ENCODE results near the gene UNC13D.
"Not testable (repeated sequence)": the region's sequence is repeated elsewhere in the genome, so short reads cannot be mapped to it uniquely, and the experiment has no call there.

The UNC13D gene

DNA sequence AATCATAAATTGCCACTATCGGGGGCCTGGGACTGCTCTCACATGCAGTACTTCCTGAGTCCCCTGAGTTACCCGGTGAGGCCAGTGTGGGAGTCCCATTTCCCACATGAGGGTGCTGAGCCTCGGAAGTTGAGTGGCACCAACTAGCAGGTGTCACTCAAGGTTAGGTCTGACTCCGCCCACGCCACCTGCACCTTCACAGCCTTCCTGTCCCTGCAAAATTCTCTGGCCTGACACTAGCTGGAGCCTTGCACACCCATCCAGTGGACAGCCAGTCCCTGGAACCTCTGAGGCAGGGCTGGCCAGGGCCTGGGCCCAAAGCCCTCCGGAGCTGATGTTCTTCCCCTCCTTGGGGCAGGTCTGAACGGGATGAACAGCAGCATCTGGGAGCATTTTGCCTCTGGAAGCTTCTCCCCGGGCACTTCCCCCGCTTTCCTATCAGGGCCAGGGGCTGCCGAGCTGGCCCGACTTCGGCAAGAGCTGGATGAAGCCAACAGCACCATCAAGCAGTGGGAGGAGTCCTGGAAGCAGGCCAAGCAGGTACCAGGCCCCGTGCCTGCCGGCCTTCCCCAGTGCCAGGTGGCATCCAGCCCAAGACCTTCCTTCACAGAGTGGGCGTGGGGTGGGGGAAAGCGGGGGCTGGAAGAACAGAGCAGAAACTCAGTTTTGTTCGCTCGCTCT is 21.9 kb downstream of the UNC13D start:
- DNase-seq (ENCODE audit: low read depth in 2 of 3, low spot score in 2 of 3), result no peak

DNA sequence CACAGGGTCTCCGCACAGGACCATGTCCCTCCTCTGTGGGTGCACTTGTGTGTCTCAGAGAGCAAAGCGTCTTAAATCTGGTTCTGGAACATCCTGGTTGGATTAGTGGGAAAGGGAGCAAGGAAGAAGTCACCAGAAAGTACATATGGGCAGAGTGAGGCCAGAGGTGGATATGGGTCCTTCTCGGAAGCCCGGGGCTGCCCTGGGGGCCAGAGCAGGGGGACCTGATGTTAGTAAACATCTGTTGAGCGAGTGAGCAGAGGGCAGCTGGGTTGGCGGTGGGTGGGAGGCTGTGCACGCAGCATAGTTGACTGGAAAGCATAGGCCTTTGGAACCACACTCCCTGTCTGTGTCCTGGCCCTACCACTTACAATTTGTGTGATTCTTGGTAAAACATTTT is 22.7 kb downstream of the UNC13D start:
- DNase-seq (ENCODE audit: low read depth in 2 of 3, low spot score in 2 of 3), result no peak

DNA sequence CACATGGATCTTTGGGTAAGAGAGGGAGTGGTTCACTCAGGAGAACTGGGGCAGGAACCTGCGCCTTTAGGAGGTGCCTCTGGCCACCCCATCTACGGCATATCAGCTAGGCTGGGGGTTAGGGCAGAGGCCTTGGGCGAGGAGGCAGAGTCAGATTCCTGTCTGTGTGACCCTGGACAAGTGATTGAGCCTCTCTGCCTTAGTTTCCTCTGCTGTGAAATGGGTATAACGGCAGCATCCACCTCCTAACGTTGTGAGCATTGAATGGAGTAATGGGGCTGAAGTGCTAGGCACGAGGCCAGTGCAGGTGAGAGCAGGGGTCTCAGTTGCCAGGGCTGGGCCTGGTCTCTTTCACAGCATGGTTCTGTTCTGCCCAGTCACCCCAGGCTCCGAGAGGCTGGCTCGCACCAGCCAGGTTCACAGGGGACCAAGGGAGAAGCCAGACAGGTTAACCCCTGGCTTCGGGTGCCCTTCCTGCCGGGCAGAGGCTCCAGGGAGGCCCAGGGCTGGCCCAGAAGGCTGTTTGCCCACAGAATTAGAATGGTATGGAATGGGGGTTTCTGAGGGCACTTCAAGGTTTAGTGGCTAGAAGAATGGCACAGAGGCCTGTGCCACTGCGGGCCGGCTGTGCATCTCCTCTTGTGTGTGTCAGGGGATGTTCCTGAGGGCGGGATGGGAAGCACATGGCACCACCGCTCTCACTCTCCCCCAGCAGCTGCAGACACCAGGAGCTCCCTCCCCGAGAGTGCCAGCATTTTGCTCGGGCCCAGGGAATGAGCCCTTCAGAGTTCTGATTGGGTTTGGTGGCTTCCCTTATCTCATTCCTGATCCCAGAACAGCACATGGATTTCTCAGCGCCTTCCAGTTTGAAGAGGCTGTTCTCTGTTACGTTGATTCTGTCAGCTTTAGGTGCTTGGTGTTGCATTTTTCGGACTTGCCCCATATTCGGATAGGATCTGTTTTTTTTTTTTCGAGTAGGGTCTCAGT is 23.8 kb downstream of the UNC13D start:
- no peak for DNase-seq (ENCODE audit: low read depth in 2 of 3, low spot score in 2 of 3)

DNA sequence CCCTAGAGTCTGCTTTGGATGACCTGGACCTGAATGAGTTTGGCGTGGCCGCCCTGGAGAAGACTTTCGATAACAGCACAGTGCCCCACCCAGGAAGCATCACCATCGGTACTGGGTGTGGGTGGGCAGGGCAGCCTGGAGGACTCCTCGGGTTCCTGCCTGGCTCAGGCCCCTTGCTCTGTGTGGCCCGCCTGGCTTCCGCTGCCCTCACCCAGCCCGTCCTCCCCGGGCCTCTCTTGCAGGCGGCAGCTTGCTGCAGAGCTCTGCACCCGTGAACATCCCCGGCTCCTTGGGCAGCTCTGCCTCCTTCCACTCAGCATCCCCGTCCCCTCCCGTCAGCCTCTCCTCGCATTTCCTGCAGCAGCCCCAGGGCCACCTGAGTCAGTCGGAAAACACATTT is 24.5 kb downstream of the UNC13D start:
- DNase-seq (ENCODE audit: low read depth in 2 of 3, low spot score in 2 of 3), result no peak

DNA sequence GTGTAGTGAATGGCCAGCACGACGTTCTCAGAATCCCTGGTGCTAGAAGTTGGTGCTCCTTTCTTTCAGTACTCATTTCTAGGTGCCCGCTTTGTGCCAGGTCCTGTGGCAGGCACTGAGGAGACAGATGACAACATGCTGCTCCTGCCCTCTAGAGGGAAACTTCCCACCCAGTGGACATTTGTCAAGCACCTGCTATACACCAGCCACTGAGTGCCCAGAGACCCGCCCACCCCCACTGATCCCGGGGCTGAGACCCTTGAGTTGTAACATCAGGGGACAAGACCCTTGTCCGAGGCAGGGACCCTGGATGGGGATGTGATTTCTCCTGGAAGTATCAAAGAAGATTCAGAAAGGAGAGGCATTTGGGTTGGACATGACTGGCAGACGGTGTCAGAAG is 25.1 kb downstream of the UNC13D start:
- DNase-seq (ENCODE audit: low read depth in 2 of 3, low spot score in 2 of 3), result no peak

- no peak for DNase-seq (ENCODE audit: low read depth in 2 of 3, low spot score in 2 of 3)
Measured at GRCh38 chr17:75818326-75818885, 25.8 kb downstream of the UNC13D start.

GRCh38 chr17:75817571-75817970 is 26.6 kb downstream of the UNC13D start:
- DNase-seq (ENCODE audit: low read depth in 2 of 3, low spot score in 2 of 3), result no peak

DNA sequence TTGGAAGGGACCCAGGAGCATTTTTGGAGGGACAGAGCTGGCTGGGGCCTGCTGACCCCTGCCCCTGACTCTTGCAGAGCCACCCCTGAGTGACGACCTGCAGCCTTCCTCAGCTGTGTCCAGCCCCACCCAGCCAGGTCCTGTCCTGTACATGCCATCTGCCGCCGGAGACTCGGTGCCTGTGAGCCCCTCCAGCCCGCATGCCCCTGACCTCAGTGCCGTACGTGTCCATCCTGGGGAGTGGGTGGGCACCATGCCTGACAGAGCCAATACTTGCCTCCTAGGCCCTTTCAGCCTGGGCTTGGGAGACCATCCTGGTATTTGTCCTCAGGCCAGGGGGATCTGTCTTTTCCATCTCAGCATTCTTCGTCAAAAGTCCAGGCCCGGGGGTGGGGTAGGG is 27.5 kb downstream of the UNC13D start:
- DNase-seq (ENCODE audit: low read depth in 2 of 3, low spot score in 2 of 3), result no peak

- no peak for DNase-seq (ENCODE audit: low read depth in 2 of 3, low spot score in 2 of 3)
Measured at GRCh38 chr17:75815399-75815798, 28.8 kb downstream of the UNC13D start.

DNA sequence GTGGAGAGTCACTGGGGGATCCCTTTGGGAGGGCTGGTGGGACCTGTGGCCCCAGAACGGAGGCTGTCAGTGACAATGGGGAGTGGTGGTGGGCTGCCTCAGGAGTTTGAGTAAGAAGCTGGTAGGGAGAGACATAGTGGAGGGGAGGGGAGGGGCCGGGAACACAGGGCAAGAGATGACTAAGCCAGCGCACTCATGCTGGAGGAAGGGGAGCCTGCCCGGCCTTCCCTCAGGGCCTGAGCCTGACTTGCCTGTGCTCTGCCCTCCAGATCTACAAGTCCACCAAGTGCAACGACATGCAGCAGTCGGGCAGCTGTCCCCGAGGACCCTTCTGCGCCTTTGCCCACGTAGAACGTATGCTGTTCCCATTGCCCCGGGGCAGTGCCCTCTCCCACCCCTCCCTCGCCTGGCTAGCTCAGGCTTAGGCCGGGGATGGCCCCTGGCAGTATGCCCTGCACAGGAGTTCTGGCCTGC is 29.3 kb downstream of the UNC13D start:
- DNase-seq (ENCODE audit: low read depth in 2 of 3, low spot score in 2 of 3), result no peak

DNA sequence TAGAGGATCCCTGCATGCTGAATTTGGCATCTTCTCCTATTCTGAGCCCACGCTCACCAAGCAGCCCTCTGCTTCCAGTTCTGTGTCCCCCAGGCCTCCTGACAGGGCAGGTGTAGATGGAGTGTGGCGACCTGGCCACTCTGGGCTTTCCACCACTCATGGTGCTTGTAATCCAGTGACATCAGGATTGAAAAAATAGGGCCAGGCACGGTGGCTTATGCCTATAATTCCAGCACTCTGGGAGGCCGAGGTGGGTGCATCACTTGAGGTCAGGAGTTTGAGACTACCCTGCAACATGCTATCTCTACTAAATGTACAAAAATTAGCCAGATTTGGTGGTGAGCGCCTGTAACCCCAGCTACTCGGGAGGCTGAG is 30.2 kb downstream of the UNC13D start:
- no peak for DNase-seq (ENCODE audit: low read depth in 2 of 3, low spot score in 2 of 3)

DNA sequence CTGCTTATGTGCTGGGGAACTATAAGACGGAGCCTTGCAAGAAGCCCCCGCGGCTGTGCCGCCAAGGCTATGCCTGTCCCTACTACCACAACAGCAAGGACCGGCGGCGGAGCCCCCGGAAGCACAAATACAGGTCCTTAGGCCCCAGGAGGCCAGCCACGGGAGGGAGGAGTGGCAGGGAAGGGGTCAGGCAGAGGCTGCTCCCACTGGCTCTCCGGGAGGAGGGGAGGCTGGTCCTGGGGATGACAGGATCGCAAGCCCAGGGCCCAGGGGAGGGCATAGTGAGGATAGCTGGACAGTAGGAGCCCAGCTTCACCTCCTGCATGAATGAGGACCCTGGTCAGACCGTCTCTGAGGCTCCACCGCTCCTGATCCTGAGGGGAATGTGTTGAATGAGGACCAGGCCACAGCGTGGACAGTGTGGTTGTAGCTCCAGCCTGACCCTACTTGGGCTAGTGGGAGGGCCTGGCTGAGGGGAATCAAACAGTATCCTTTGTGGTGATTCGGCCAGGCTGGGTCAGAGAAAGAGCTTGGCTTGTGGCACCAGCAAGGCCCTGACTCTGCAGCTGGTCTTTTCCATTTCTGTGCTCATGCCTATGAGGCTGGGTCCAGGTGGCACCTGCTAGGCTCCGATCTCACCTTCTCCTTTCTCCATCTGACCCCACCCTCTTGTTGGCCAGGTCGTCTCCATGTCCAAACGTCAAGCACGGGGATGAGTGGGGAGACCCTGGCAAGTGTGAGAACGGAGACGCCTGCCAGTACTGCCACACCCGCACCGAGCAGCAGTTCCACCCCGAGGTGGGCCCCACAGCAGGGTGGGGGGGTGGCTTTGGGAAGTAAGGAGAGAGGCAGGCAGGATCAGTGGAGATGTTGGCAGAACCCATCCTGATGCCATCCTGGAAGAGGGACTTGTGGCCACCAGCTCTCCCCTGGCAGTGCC is 30.9 kb downstream of the UNC13D start:
- DNase-seq (ENCODE audit: low read depth in 2 of 3, low spot score in 2 of 3), result no peak

GRCh38 chr17:75812096-75813013 is 31.8 kb downstream of the UNC13D start:
- no peak for DNase-seq (ENCODE audit: low read depth in 2 of 3, low spot score in 2 of 3)

DNA sequence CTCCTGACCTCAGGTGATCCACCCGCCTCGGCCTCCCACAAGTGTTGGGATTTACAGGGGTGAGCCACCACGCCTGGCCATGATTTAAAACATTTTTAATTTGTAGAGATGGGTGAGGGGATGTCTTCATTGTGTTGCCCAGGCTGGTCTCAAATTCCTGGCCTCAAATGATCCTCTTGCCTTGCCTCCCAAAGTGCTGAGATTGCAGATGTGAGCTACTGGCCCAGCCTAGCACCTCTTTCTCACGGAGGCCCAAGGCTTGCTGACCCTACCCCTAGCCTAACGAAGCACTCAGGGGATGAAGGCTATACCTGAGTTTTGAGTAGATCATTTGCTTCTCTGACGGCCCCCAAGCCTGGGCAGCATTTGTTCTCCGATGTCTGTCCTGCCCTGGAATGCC is 33.0 kb downstream of the UNC13D start:
- no peak for DNase-seq (ENCODE audit: low read depth in 2 of 3, low spot score in 2 of 3)

DNA sequence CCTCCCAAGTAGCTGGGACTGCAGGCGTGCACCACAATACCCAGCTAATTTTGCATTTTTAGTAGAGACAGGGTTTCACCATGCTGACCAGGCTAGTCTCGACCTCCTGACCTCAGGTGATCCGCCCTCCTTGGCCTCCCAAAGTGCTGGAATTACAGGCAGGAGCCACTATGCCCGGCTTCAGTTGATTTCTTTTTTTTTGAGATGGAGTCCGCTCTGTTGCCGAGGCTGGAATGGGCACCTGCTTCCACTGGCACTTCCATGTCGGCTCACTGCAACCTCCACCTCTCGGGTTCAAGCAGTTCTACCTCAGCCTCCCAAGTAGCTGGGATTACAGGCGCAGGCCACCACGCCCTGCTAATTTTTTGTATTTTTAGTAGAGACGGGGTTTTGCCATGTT is 33.4 kb downstream of the UNC13D start:
- not testable (repeated sequence) for DNase-seq (ENCODE audit: low read depth in 2 of 3, low spot score in 2 of 3)

DNA sequence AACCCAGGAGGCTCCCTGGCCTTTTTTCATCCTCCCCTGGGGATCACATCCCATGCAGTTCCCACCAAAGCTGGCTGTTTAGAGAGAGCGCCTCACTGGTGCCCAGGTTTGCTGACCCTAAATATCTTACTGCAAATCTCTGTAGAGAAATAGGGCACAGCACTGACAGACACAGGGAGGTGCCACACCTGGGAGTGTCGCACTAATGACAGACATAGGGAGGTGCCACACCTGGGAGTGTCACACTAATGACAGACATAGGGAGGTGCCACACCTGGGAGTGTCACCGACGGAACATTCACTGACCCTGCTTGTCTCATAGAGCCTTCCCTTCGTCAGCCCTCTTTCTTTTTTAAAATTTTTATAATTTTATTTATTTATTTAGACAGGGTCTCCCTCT is 34.0 kb downstream of the UNC13D start:
- DNase-seq (ENCODE audit: low read depth in 2 of 3, low spot score in 2 of 3), result no peak

GRCh38 chr17:75809631-75810111 is 34.5 kb downstream of the UNC13D start:
- no peak for DNase-seq (ENCODE audit: low read depth in 2 of 3, low spot score in 2 of 3)

GRCh38 chr17:75808905-75809621 is 35.1 kb downstream of the UNC13D start:
- no peak for DNase-seq (ENCODE audit: low read depth in 2 of 3, low spot score in 2 of 3)

GRCh38 chr17:75808549-75808904 is 35.7 kb downstream of the UNC13D start:
- no peak for DNase-seq (ENCODE audit: low read depth in 2 of 3, low spot score in 2 of 3)
